Right kidney (tissue), 1 donor: ENCODE measurements around the gene TRPV3.
"Not testable (repeated sequence)": the region's sequence is repeated elsewhere in the genome, so short reads cannot be mapped to it uniquely, and the experiment has no call there.

ENCODE experiments used
- DNase-seq: peaks from one replicate; pipeline ENCODE4 v3.0.0-alpha.2; 2016

TRPV3 gene

GRCh38 chr17:3519472-3519871, 38.1 kb downstream of the TRPV3 start:
- not testable (repeated sequence) for DNase-seq

GRCh38 chr17:3514873-3515272, 42.7 kb downstream of the TRPV3 start:
- no peak for DNase-seq

GRCh38 chr17:3514167-3514566, 43.4 kb downstream of the TRPV3 start:
- DNase-seq, result not testable (repeated sequence)

DNA sequence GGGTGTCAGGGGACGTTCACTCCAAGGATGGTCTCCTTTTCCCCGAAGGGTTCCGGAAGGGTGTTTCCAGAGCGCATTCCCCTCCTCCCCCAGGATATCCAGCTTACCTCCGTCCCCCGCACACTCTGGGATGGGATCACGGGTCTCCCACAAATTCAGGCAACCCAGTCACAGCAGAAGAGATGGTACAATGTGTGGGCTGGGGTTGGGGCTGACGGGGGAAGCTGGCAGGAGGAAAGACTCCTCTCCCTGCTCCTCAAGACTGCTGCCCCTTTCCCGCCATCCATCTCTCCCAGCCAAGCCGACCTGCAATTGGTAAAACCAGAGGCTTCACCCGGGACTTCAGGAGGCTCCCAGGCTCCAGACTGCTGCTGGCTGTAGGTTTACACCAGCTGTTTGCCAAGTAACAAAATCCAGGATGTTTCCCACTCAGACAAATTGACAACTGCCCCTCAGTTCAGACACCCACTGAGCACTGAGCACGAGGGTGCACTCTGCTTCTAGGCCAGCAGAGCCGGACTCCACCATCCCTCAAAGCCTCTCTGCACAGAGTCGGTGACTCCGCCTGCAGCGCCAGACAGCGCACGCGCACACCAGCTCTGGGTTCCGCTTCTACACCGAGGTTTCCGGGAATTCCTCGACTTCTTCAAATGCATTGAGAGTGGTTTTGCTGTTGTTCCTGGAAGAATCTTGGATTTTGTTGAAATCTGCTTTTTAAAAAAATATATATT, 44.1 kb downstream of the TRPV3 start:
- DNase-seq, result no peak

- no peak for DNase-seq
Measured at GRCh38 chr17:3512505-3513171, 45.0 kb downstream of the TRPV3 start.

DNA sequence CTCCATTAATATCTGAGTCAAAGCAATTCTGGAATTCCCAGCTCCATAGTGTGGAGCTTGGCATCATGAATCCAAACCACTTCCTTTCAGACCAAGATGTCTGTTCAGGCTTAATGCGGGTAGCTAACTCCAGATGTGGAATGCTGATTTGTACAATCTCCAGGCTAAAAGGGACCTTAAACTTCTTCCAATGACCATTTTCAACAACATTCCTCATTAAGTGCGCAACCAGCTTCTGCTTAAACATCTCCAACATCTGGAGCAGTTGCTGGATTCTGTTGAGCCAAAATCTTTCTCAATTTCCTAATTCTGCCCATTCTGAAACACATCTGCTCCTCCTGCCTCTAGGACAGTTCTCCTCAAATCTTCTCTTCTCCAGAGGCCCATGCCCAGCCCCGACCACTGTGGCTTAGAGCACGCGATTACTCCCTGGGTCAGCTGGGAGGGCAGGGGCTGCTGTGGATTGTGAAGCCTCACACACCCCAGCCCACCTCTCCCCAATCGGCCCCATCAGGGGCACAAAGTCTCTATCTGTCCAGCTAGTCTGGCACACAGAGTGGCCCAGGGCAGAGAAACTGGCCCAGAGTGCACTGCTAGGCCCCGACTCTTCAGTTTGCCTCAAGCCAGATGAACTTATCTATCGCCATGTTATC, 45.6 kb downstream of the TRPV3 start:
- DNase-seq, result no peak

GRCh38 chr17:3510090-3510489, 47.5 kb downstream of the TRPV3 start:
- no peak for DNase-seq

GRCh38 chr17:3507869-3508268, 49.7 kb downstream of the TRPV3 start:
- DNase-seq, result no peak

DNA sequence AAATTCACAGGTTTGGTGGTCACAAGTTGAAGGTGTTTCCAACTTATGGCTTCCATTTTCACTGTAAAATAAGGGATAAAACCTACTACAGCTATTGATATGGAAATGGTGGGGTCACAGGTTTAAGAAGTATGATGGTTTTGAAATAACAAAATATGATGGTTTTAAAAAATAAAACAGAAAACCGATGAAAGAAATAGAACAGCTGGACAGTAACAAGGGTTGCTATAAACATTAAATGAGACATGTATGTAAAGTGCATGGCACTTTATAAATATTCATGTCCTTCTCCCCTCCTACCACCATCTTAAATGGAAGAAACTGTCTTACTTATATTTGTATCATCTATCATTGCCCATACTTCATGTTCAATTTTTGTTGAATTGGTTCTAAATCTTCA, 50.5 kb downstream of the TRPV3 start:
- no peak for DNase-seq

GRCh38 chr17:3506054-3506453, 51.6 kb downstream of the TRPV3 start:
- DNase-seq, result no peak

DNA sequence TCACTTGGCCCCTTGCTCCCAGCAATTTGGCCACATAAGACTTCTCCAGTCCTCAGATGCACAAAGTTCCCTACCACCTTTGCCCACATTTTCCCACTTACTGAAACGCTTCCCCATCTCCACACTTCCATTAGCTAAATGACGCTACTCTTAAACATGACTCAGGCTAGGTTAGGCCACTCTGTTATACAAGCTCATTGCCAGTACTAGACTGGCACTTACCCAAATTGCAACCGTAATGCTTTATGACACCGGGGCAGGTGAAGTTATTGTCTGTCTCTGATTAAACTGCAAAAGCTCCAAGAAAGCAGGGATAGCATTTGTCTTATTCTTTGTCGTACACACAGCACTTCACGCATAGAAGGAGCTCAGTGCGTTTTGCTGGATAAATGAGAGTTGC, 52.6 kb downstream of the TRPV3 start:
- no peak for DNase-seq

DNA sequence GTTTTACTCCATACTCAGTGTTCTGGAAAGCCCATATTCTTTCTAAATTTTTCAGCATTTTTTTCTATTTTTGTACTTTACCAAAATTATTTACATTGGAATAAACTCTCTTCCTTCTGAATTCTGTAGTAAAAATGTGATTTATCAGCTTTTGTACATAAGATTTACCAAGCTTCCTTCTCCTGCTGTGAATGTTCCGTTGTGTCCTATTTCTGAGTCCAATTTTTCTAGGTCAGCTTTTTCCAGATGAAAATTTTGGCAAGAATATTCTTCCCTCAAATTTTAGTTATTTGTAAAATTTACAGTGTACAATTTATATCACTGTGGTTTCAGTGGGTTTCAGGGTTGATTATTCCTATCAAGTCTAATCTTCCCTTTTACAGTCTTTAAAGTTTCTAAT, 54.3 kb downstream of the TRPV3 start:
- DNase-seq, result no peak

DNA sequence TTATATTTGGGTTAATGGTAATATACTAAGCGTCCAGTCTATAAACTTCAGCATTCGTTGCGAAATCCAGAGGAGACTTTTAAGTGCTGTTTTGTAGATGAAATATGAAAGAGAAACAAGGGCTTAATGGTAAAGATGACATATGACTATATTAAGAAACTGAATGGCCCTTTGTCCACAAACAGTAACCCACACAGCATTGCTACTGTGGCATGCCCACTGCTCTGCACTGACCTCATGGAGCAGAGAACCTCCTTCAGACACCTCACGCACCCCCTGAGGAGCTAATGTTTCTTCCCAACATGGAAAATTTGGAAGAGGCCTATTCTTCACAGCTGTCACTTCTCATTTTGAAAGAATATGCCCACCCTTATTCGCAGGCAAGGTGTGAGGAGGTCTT, 55.1 kb downstream of the TRPV3 start:
- no peak for DNase-seq

- no peak for DNase-seq
Measured at GRCh38 chr17:3501344-3501743, 56.3 kb downstream of the TRPV3 start.

GRCh38 chr17:3497101-3497500, 60.5 kb downstream of the TRPV3 start:
- no peak for DNase-seq

GRCh38 chr17:3485481-3486068, 72.0 kb downstream of the TRPV3 start:
- no peak for DNase-seq

GRCh38 chr17:3482852-3483251, 74.8 kb downstream of the TRPV3 start:
- DNase-seq, result no peak

- no peak for DNase-seq
Measured at GRCh38 chr17:3479988-3480387, 77.6 kb downstream of the TRPV3 start.

GRCh38 chr17:3475812-3476610, 81.6 kb downstream of the TRPV3 start, which contains the start of gene ASPA:
TSS of gene ASPA (plus strand) at chr17:3475997. CDS start at chr17:3476160, 163 bp downstream.
- DNase-seq, result peak; percentile 12

DNA sequence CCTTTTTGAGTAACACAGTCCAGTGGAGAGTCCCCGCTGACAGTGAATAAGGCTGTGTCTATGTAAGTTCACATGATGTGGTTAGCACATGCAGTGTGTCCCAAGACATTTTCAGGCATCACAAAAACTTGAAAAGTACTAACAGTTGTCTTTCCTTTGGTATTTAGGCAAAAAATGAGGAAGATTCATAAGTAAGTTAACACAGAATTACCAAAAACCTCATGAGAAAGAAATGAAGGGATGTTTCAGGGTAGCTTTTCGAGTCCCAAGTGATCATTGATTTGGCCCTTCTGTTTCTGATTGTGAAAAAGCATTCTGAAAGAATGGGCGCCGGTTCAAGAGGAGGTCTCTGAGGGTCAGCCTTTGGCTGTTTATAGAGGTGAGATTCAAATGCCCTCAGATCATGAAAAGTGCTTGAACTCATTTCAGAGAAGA, 82.3 kb downstream of the TRPV3 start:
- peak; percentile 10 for DNase-seq

- DNase-seq, result peak; percentile 16
Measured at GRCh38 chr17:3474212-3474611, 83.4 kb downstream of the TRPV3 start.

- no peak for DNase-seq
Measured at GRCh38 chr17:3472137-3472536, 85.5 kb downstream of the TRPV3 start.
